Stimulated activated naive CD8-positive, alpha-beta T cell treated with anti-CD3 and anti-CD28 coated beads, Interleukin-15, Interleukin-2, amounts not matched to agents 100 ng/mL and 50 ng/mL, for 24 hours (primary cell): Measurements from ENCODE around the gene IFT88.

Source experiments
- H3K27ac Mint-ChIP-seq: one replicate; pipeline ENCODE4 v1.8.0; 2021; ENCODE audit warnings: mild to moderate bottlenecking, mixed read lengths
- H3K27me3 Mint-ChIP-seq: one replicate; pipeline ENCODE4 v1.8.0; 2021; ENCODE audit warnings: mixed read lengths
- H3K36me3 Mint-ChIP-seq: one replicate; pipeline ENCODE4 v1.8.0; 2021; ENCODE audit warnings: low read depth, mixed read lengths
- H3K4me1 Mint-ChIP-seq: one replicate; pipeline ENCODE4 v1.8.0; 2021; ENCODE audit warnings: low read depth, mixed read lengths
- H3K4me3 Mint-ChIP-seq: one replicate; pipeline ENCODE4 v1.8.0; 2021; ENCODE audit warnings: mild to moderate bottlenecking, mixed read lengths
- H3K9me3 Mint-ChIP-seq: one replicate; pipeline ENCODE4 v1.8.0; 2021; ENCODE audit warnings: mixed read lengths

Gene IFT88, protein sequence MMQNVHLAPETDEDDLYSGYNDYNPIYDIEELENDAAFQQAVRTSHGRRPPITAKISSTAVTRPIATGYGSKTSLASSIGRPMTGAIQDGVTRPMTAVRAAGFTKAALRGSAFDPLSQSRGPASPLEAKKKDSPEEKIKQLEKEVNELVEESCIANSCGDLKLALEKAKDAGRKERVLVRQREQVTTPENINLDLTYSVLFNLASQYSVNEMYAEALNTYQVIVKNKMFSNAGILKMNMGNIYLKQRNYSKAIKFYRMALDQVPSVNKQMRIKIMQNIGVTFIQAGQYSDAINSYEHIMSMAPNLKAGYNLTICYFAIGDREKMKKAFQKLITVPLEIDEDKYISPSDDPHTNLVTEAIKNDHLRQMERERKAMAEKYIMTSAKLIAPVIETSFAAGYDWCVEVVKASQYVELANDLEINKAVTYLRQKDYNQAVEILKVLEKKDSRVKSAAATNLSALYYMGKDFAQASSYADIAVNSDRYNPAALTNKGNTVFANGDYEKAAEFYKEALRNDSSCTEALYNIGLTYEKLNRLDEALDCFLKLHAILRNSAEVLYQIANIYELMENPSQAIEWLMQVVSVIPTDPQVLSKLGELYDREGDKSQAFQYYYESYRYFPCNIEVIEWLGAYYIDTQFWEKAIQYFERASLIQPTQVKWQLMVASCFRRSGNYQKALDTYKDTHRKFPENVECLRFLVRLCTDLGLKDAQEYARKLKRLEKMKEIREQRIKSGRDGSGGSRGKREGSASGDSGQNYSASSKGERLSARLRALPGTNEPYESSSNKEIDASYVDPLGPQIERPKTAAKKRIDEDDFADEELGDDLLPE

GRCh38 chr13:20566898-20567874 lies at the start of gene IFT88:
TSS of gene IFT88 (plus strand) at chr13:20567157. CDS start at chr13:20574386, 7,229 bp downstream.
- no peaks in the 10 kb centered on the region for H3K27me3 Mint-ChIP-seq
- peak within 1 kb of the TSS; percentile 80 for H3K27ac Mint-ChIP-seq
- H3K9me3 Mint-ChIP-seq = peaks cover 13% of the 10 kb centered on the region
- H3K4me1 Mint-ChIP-seq = peaks cover 29% of the 10 kb centered on the region
- H3K4me3 Mint-ChIP-seq = peak within 1 kb of the TSS; percentile 87
- H3K36me3 Mint-ChIP-seq = peaks cover 14% of the 10 kb centered on the region

GRCh38 chr13:20518660-20519100 lies 48.3 kb upstream of the IFT88 start:
- Mint-ChIP-seq H3K4me1 (peaks cover 7% of the 10 kb centered on the region), H3K9me3 (no peaks in the 10 kb centered on the region), H3K36me3 (no peaks in the 10 kb centered on the region), H3K27ac (no peak overlapping the region), H3K4me3 (no peak overlapping the region), H3K27me3 (no peaks in the 10 kb centered on the region)

GRCh38 chr13:20519875-20520274 lies 47.1 kb upstream of the IFT88 start:
- no peaks in the 10 kb centered on the region for H3K9me3 Mint-ChIP-seq
- no peak overlapping the region for H3K4me3 Mint-ChIP-seq
- no peak overlapping the region for H3K27ac Mint-ChIP-seq
- H3K36me3 Mint-ChIP-seq = no peaks in the 10 kb centered on the region
- peaks cover 13% of the 10 kb centered on the region for H3K4me1 Mint-ChIP-seq
- no peaks in the 10 kb centered on the region for H3K27me3 Mint-ChIP-seq

DNA sequence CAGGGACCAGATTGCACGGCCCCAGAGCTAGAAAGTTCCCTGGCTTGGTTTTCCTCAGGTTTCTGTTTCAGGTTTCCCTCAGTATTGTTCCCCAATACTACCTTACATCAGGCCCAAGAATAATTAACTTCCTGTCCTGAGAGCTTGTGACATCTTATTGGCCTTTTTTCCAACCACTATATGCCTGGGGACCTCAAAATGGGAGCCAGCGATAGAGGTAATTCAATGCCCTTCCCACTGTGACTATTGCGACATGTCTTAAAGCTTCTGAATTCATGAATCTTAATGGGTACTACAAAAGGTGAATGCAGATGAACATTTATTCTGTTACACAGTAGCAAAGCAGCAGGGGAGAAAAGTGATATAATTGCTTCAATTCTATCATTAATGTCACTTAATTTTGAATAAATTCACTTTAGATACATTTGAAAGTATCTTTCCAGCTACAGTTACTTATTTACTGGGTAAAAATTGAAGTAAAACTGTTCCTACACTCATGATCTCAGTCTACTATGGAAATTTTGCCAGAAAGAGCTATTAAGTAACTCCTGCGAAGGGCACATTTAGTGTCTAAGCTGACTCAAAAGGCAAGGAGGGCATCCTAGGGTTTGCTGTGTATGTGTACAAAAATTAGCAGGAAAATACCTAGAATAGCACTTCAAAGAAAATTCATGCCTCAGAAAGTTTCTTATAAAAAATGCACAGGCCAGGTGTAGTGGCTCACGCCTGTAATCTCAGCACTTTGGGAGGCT lies 45.4 kb upstream of the IFT88 start:
- Mint-ChIP-seq H3K4me3 (no peak overlapping the region), H3K4me1 (peaks cover 21% of the 10 kb centered on the region), H3K36me3 (no peaks in the 10 kb centered on the region), H3K27me3 (no peaks in the 10 kb centered on the region), H3K9me3 (no peaks in the 10 kb centered on the region), H3K27ac (no peak overlapping the region)

- H3K27ac Mint-ChIP-seq = peak overlapping the region; percentile 71
Observed at GRCh38 chr13:20525144-20525600, 41.8 kb upstream of the IFT88 start.

DNA sequence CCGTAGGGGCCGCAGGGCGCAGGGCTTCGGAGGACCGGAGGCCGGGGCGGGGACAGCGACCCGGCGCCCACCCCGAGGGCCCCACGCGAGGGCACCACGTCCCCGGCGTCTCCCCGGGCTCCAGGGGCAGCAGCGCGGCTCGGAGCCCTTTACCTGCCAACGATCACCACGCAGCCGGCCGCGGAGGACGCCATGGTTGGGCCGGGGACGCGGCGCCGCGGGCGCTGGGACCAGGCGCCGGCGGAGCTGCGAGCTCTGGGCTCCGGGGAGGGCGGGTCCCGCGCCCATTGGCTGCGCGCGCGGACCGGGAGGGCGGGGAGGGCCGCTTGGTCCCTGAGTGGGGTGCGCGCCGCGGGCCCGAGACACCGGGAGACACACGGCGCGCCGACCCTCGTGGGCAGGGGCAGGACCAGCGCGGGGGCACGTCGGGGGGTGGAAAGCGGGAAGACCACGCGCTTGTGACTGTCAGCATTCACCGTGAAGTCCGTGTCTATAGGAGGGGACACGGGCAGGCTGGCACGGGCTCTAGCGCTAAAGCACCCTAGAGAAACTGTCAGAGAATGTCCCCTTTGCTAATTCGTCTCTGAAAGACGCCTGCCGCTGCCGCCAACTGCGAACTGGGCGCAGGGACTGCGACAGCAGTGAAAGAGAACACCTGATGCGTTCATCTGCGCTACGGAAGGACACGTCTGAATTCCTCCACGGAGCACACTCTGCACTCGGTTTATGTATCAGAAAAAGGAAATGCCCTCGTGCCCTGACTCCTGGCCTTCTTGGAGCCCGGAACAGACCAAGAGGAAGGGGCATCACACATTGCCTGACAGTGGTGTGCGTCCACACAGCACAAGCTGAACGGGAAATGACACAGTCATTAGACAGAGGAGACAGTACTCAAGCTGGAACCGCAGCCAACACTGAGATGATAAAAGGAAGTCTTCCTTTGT lies 41.1 kb upstream of the IFT88 start, which contains the start of gene CRYL1:
CRYL1 (minus strand) TSS at position 257 of the 944 bp plus-strand sequence; CDS start at position 194, 63 bp downstream.
- H3K27me3 Mint-ChIP-seq = no peaks in the 10 kb centered on the region
- peak within 1 kb of the TSS; percentile 88 for H3K4me3 Mint-ChIP-seq
- H3K9me3 Mint-ChIP-seq = no peaks in the 10 kb centered on the region
- peaks cover 31% of the 10 kb centered on the region for H3K4me1 Mint-ChIP-seq
- no peaks in the 10 kb centered on the region for H3K36me3 Mint-ChIP-seq
- H3K27ac Mint-ChIP-seq = peak within 1 kb of the TSS; percentile 94

More at GRCh38 chr13:20525144-20525600, 41.8 kb upstream of the IFT88 start:
- Mint-ChIP-seq H3K9me3 (no peaks in the 10 kb centered on the region), H3K4me1 (peaks cover 31% of the 10 kb centered on the region), H3K27me3 (no peaks in the 10 kb centered on the region), H3K4me3 (peak overlapping the region; percentile 88), H3K36me3 (no peaks in the 10 kb centered on the region)

- no peaks in the 10 kb centered on the region for H3K36me3 Mint-ChIP-seq
- H3K4me3 Mint-ChIP-seq = peak overlapping the region; percentile 83
- peaks cover 31% of the 10 kb centered on the region for H3K4me1 Mint-ChIP-seq
- peak overlapping the region; percentile 94 for H3K27ac Mint-ChIP-seq
- H3K9me3 Mint-ChIP-seq = no peaks in the 10 kb centered on the region
- peaks cover 3% of the 10 kb centered on the region for H3K27me3 Mint-ChIP-seq
Observed at GRCh38 chr13:20526664-20527063, 40.3 kb upstream of the IFT88 start.

- no peak overlapping the region for H3K27ac Mint-ChIP-seq
- H3K4me3 Mint-ChIP-seq = no peak overlapping the region
- H3K36me3 Mint-ChIP-seq = no peaks in the 10 kb centered on the region
- no peaks in the 10 kb centered on the region for H3K9me3 Mint-ChIP-seq
- H3K4me1 Mint-ChIP-seq = peaks cover 26% of the 10 kb centered on the region
- H3K27me3 Mint-ChIP-seq = peaks cover 5% of the 10 kb centered on the region
Observed at GRCh38 chr13:20528452-20528851, 38.5 kb upstream of the IFT88 start.

- Mint-ChIP-seq H3K4me3 (no peak overlapping the region), H3K9me3 (no peaks in the 10 kb centered on the region), H3K36me3 (no peaks in the 10 kb centered on the region), H3K27ac (no peak overlapping the region), H3K4me1 (no peaks in the 10 kb centered on the region), H3K27me3 (peaks cover 5% of the 10 kb centered on the region)
Observed at GRCh38 chr13:20534038-20534608, 32.8 kb upstream of the IFT88 start.

GRCh38 chr13:20536992-20537391 lies 30.0 kb upstream of the IFT88 start:
- no peaks in the 10 kb centered on the region for H3K4me1 Mint-ChIP-seq
- no peak overlapping the region for H3K4me3 Mint-ChIP-seq
- H3K36me3 Mint-ChIP-seq = no peaks in the 10 kb centered on the region
- no peaks in the 10 kb centered on the region for H3K9me3 Mint-ChIP-seq
- H3K27me3 Mint-ChIP-seq = no peaks in the 10 kb centered on the region
- H3K27ac Mint-ChIP-seq = no peak overlapping the region

GRCh38 chr13:20544201-20544923 lies 22.6 kb upstream of the IFT88 start:
- Mint-ChIP-seq H3K27ac (no peak overlapping the region), H3K4me3 (peak overlapping the region; percentile 7), H3K9me3 (no peaks in the 10 kb centered on the region), H3K36me3 (no peaks in the 10 kb centered on the region), H3K27me3 (no peaks in the 10 kb centered on the region), H3K4me1 (peaks cover 20% of the 10 kb centered on the region)

- H3K9me3 Mint-ChIP-seq = no peaks in the 10 kb centered on the region
- H3K27me3 Mint-ChIP-seq = no peaks in the 10 kb centered on the region
- H3K27ac Mint-ChIP-seq = no peak overlapping the region
- no peaks in the 10 kb centered on the region for H3K36me3 Mint-ChIP-seq
- H3K4me3 Mint-ChIP-seq = no peak overlapping the region
- peaks cover 20% of the 10 kb centered on the region for H3K4me1 Mint-ChIP-seq
Observed at GRCh38 chr13:20546556-20546955, 20.4 kb upstream of the IFT88 start.
